ENCODE results near the gene MPI. TPM values are rescaled to one million over a fixed set of nuclear protein-coding genes. Genes with fewer than 3 reads are reported as not detected.

MPI gene
- total and polyA plus RNA-seq, 4 donors = 16.1 to 38.4 (median 31.9) TPM

GRCh38 chr15:74857082-74857655, 32.7 kb upstream of the MPI start (continued):
- TF ChIP-seq SP1 (IDR thresholded peaks at IDR 0.05) (no peak), ATF3 (IDR thresholded peaks at IDR 0.05) (no peak), FOXA1 (IDR thresholded peaks at IDR 0.05) (no peak), EGR1 (IDR thresholded peaks at IDR 0.05; ENCODE audit: low read depth in 2 of 2) (no peak), YY1 (IDR thresholded peaks at IDR 0.05) (no peak)

- no peaks in the 10 kb centered on the region for H3K9me3 ChIP-seq (ENCODE audit: control insufficient read depth in 4 of 4, low read length in 3 of 4)
- H3K27me3 ChIP-seq (ENCODE audit: control insufficient read depth in 4 of 4, insufficient read depth in 4 of 4, low read length in 3 of 4) = no peaks in the 10 kb centered on the region
- no peak overlapping the region for H3K27ac ChIP-seq (ENCODE audit: low read depth in 1 of 2, low read length in 2 of 2)
- no peak for DNase-seq (ENCODE audit: low spot score)
- TF ChIP-seq CTCF (IDR thresholded peaks at IDR 0.05; ENCODE audit: low read depth, low read length, missing input control) (no peak), JUND (IDR thresholded peaks at IDR 0.05) (no peak)
- no peak overlapping the region for H3K4me3 ChIP-seq (ENCODE audit: low read depth in 1 of 3, low read length in 3 of 3)
- no peak overlapping the region for H3K9ac ChIP-seq (ENCODE audit: low read depth in 1 of 2, low read length in 2 of 2)
- peaks cover 0 to 5% (median 0%) of the 10 kb centered on the region in 4 donors for H3K4me1 ChIP-seq (ENCODE audit: control insufficient read depth in 4 of 4, insufficient read depth in 4 of 4, low read length in 3 of 4)
- H3K36me3 ChIP-seq (ENCODE audit: control insufficient read depth in 4 of 4, insufficient read depth in 3 of 4, low read depth in 1 of 4, low read length in 3 of 4) = peaks cover 0 to 17% (median 4%) of the 10 kb centered on the region in 4 donors
- 77% methylated on average over 9 of the region's 9 CpGs for WGBS
These were observed 32.0 kb upstream of the MPI start for GRCh38 chr15:74857671-74858368.

- H3K36me3 ChIP-seq (ENCODE audit: control insufficient read depth in 4 of 4, insufficient read depth in 3 of 4, low read depth in 1 of 4, low read length in 3 of 4) = peaks cover 0 to 12% (median 2%) of the 10 kb centered on the region in 4 donors
- TF ChIP-seq RAD21 (IDR thresholded peaks at IDR 0.05) = no peak
- no peak for TF ChIP-seq CTCF (IDR thresholded peaks at IDR 0.05; ENCODE audit: low read depth, low read length, missing input control)
- no peak for TF ChIP-seq YY1 (IDR thresholded peaks at IDR 0.05)
- no peak for TF ChIP-seq ZBTB33 (IDR thresholded peaks at IDR 0.05)
- no peak for TF ChIP-seq NR2F2 (IDR thresholded peaks at IDR 0.05)
- TF ChIP-seq JUND (IDR thresholded peaks at IDR 0.05) = no peak
- TF ChIP-seq HNF4A (conservative IDR thresholded peaks at IDR 0.05) = no peak
- no peak for TF ChIP-seq FOXA1 (IDR thresholded peaks at IDR 0.05)
- TF ChIP-seq FOXA2 (IDR thresholded peaks at IDR 0.05) = no peak
- TF ChIP-seq SP1 (IDR thresholded peaks at IDR 0.05) = no peak
- no peak for TF ChIP-seq ATF3 (IDR thresholded peaks at IDR 0.05)
- TF ChIP-seq HNF4G (IDR thresholded peaks at IDR 0.05) = no peak
- TF ChIP-seq RXRA (IDR thresholded peaks at IDR 0.05) = no peak
- no peak for TF ChIP-seq GABPA (IDR thresholded peaks at IDR 0.05 in 1 of 2, conservative IDR thresholded peaks at IDR 0.05 in 1 of 2)
- TF ChIP-seq REST (IDR thresholded peaks at IDR 0.05) = no peak
- no peak for TF ChIP-seq EGR1 (IDR thresholded peaks at IDR 0.05; ENCODE audit: low read depth in 2 of 2)
- TF ChIP-seq TAF1 (conservative IDR thresholded peaks at IDR 0.05) = no peak
- TF ChIP-seq MAX (IDR thresholded peaks at IDR 0.05) = no peak
These were observed 31.5 kb upstream of the MPI start for GRCh38 chr15:74858369-74858740.

More at GRCh38 chr15:74858369-74858740, 31.5 kb upstream of the MPI start:
- WGBS = 91% methylated on average over 4 of the region's 4 CpGs
- H3K9ac ChIP-seq (ENCODE audit: low read depth in 1 of 2, low read length in 2 of 2) = no peak overlapping the region
- no peaks in the 10 kb centered on the region for H3K9me3 ChIP-seq (ENCODE audit: control insufficient read depth in 4 of 4, low read length in 3 of 4)
- DNase-seq (ENCODE audit: low spot score) = no peak
- H3K27ac ChIP-seq (ENCODE audit: low read depth in 1 of 2, low read length in 2 of 2) = no peak overlapping the region
- no peaks in the 10 kb centered on the region for H3K27me3 ChIP-seq (ENCODE audit: control insufficient read depth in 4 of 4, insufficient read depth in 4 of 4, low read length in 3 of 4)
- H3K4me3 ChIP-seq (ENCODE audit: low read depth in 1 of 3, low read length in 3 of 3) = no peak overlapping the region
- peaks cover 0 to 5% (median 0%) of the 10 kb centered on the region in 4 donors for H3K4me1 ChIP-seq (ENCODE audit: control insufficient read depth in 4 of 4, insufficient read depth in 4 of 4, low read length in 3 of 4)

Data from liver (tissue), 9 donors.